Renal cortical epithelial cell (primary cell): ENCODE data around the gene GPS1. TPM values are rescaled to one million over a fixed set of nuclear protein-coding genes. Genes with fewer than 3 reads are reported as not detected.
A peak's percentile ranks its signal among the peaks of the same experiment; 100 is the strongest.

Experiments used
- DNase-seq: peaks from one replicate; pipeline ENCODE4 v3.0.0-alpha.2; 2011; ENCODE audit warnings: low read depth
- total RNA-seq: library from RNA; depleted of rRNA; stranded (reverse); fragments of >200 nt; gene quantifications from 2 replicates; pipeline ENCODE4 v1.2.3, GENCODE V29; 2014

Gene GPS1
- total RNA-seq, 1 donor from 2014 or later = 119 TPM

- no peak for DNase-seq
Measured at GRCh38 chr17:82090549-82091263, 39.0 kb downstream of the GPS1 start.

GRCh38 chr17:82091264-82092066 lies 39.8 kb downstream of the GPS1 start:
- no peak for DNase-seq

GRCh38 chr17:82092094-82092586 lies 40.4 kb downstream of the GPS1 start:
- DNase-seq = no peak

GRCh38 chr17:82092628-82092994 lies 40.9 kb downstream of the GPS1 start:
- DNase-seq = no peak

GRCh38 chr17:82092995-82093751 lies 41.5 kb downstream of the GPS1 start:
- DNase-seq = no peak

- no peak for DNase-seq
Measured at GRCh38 chr17:82094931-82095776, 43.5 kb downstream of the GPS1 start.

GRCh38 chr17:82095777-82096708 lies 44.3 kb downstream of the GPS1 start:
- no peak for DNase-seq

GRCh38 chr17:82096709-82097183 lies 45.0 kb downstream of the GPS1 start:
- DNase-seq = no peak

GRCh38 chr17:82097184-82097918 lies 45.7 kb downstream of the GPS1 start:
- DNase-seq = peak; percentile 13

GRCh38 chr17:82097919-82098168 lies 46.1 kb downstream of the GPS1 start:
- no peak for DNase-seq

GRCh38 chr17:82098169-82098938 lies 46.7 kb downstream of the GPS1 start, which contains the start of gene FASN:
FASN (minus strand) TSS chr17:82098236; CDS start chr17:82096445, 1,791 bp downstream.
- peak; percentile 73 for DNase-seq

GRCh38 chr17:82098939-82099763 lies 47.5 kb downstream of the GPS1 start:
- DNase-seq = no peak

GRCh38 chr17:82100502-82101298 lies 49.0 kb downstream of the GPS1 start:
- no peak for DNase-seq

GRCh38 chr17:82101301-82101715 lies 49.6 kb downstream of the GPS1 start:
- no peak for DNase-seq

GRCh38 chr17:82101767-82102679 lies 50.3 kb downstream of the GPS1 start:
- DNase-seq = peak; percentile 39
